GM23248 (cell line): ENCODE results near the gene CDS2. TPM values are rescaled to one million over a fixed set of nuclear protein-coding genes. Genes with fewer than 3 reads are reported as not detected.

Source experiments
- DNase-seq: peaks from one replicate; pipeline ENCODE4 v3.0.0-alpha.2; 2015
- H2AFZ ChIP-seq: fragments of 200-600 bp; sonication (generic); 2 replicates; pipeline ENCODE4 v1.6.1; 2016; ENCODE audit warnings: antibody characterized with exemption
- H3F3A ChIP-seq: fragments of 200-600 bp; sonication (generic); 2 replicates; pipeline ENCODE4 v1.6.1; 2016; ENCODE audit warnings: mild to moderate bottlenecking, antibody characterized with exemption, mixed run types; ENCODE audit not compliant: insufficient read depth
- H3K27ac ChIP-seq: fragments of 200-600 bp; sonication (generic); 2 replicates; pipeline ENCODE4 v1.5.1; 2016; ENCODE audit warnings: mild to moderate bottlenecking
- H3K27me3 ChIP-seq: fragments of 200-600 bp; sonication (generic); replicated peaks from 2 replicates; pipeline ENCODE4 v1.6.1; 2016; ENCODE audit warnings: mild to moderate bottlenecking; ENCODE audit not compliant: insufficient read depth
- H3K36me3 ChIP-seq: fragments of 200-600 bp; sonication (generic); 2 replicates; pipeline ENCODE4 v1.6.1; 2016; ENCODE audit warnings: low read depth, mild to moderate bottlenecking
- H3K4me1 ChIP-seq: fragments of 200-600 bp; sonication (generic); 2 replicates; pipeline ENCODE4 v1.6.1; 2016; ENCODE audit warnings: mild to moderate bottlenecking; ENCODE audit not compliant: insufficient read depth
- H3K4me2 ChIP-seq: fragments of 200-600 bp; sonication (generic); one replicate; pipeline ENCODE4 v1.6.1; 2016; ENCODE audit warnings: mild to moderate bottlenecking; ENCODE audit not compliant: unreplicated experiment
- H3K4me3 ChIP-seq: fragments of 200-600 bp; sonication (generic); 2 replicates; pipeline ENCODE4 v1.5.1; 2016; ENCODE audit warnings: mild to moderate bottlenecking
- H3K79me2 ChIP-seq: fragments of 200-600 bp; sonication (generic); 2 replicates; pipeline ENCODE4 v1.6.1; 2016; ENCODE audit warnings: mild to moderate bottlenecking; ENCODE audit not compliant: insufficient read depth
- H3K9ac ChIP-seq: fragments of 200-600 bp; sonication (generic); 2 replicates; pipeline ENCODE4 v1.6.1; 2016; ENCODE audit warnings: mild to moderate bottlenecking
- H3K9me2 ChIP-seq: fragments of 200-600 bp; sonication (generic); 2 replicates; pipeline ENCODE4 v1.6.1; 2016; ENCODE audit warnings: mixed run types, mild to moderate bottlenecking, moderate library complexity; ENCODE audit not compliant: insufficient read depth
- H3K9me3 ChIP-seq: fragments of 200-600 bp; sonication (generic); one replicate; pipeline ENCODE4 v1.6.1; 2017; ENCODE audit warnings: low read depth
- H4K20me1 ChIP-seq: fragments of 200-600 bp; sonication (generic); 2 replicates; pipeline ENCODE4 v1.6.0; 2016; ENCODE audit not compliant: insufficient read depth
- EZH2 ChIP-seq: fragments of 200-600 bp; sonication (generic); IDR thresholded peaks from 2 replicates; pipeline ENCODE4 v1.6.1; 2018; ENCODE audit warnings: antibody characterized with exemption, mild to moderate bottlenecking; ENCODE audit not compliant: insufficient read depth, poor library complexity, severe bottlenecking
- EZH2phosphoT487 ChIP-seq: fragments of 200-600 bp; sonication (generic); IDR thresholded peaks from 2 replicates; pipeline ENCODE4 v1.6.1; 2018; ENCODE audit warnings: antibody characterized with exemption, moderate library complexity, mild to moderate bottlenecking, low read depth; ENCODE audit not compliant: insufficient read depth
- WGBS, 2 experiments: methylation state at CpG; one replicate each; pipeline ENCODE4 v1.1.6; 2015 to 2017; ENCODE audit warnings: low lambda C conversion rate in 2 of 2, low coverage in 1 of 2; ENCODE audit errors: missing lambda C conversion rate in 2 of 2; 5-methylcytosine and 5-hydroxymethylcytosine counted together
- in situ Hi-C: fragments of 300-500 bp; cut with MboI; formaldehyde crosslinking; loops from 2 replicates; pipeline ENCODE4 v1.15.0; 2020
- polyA plus RNA-seq: library from polyadenylated mRNA; unstranded; fragments of >200 nt; fragmentation: Nextera tagmentation; extraction: Ambion mirVana; gene quantifications from 2 replicates; pipeline ENCODE4 v1.2.1, GENCODE V29; 2016
- total RNA-seq: library from RNA; depleted of rRNA; stranded (reverse); fragments of >200 nt; shearing (Covaris generic); gene quantifications from 2 replicates; pipeline ENCODE4 v1.2.3, GENCODE V29; 2014

CDS2 gene
- total and polyA plus RNA-seq, 2 experiments from 2014 or later, result 29.4 to 31.6 TPM

DNA sequence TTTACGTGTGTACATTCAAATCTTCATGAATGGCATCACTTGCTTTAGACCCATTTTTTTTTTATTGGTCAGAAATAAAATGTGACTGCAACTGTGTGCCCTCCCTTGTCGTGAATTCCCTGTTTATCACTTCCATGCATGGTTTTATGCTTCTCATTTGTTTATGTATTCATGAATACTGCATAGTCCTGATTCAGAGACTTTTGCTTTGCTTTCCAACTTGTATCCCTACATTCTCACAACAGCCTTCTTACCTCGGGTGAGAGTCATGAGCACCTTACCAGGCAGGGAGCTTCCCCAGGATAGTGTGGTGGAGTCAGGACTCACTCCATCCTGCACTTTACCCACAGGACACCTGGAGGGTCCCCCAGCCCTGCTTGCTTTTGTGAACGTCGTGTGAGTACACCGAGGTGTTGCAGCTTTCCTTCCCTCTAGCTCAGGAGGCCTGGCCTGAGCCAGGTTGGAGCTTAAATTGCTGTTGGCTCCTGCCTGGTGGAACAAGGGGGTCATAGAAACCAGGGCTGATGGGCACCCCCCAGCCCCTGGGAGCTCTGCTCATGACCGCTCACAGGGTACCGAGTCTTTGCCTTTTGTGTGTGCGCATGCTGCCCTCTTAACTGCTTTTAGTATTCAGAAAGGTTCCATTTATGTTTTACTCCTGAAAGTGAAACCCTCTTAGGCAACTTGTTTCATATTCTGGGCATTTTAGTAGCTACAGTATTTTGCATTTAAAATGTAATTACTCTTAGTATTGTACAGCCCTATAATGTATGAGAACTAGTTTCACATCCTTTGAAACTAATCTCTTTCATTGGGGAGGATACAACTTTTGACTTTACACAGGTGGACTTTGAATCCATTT lies 66.0 kb downstream of the CDS2 start:
- Histone ChIP-seq H3K9ac (no peak overlapping the region), H3K9me3 (no peaks in the 10 kb centered on the region), H3K4me3 (no peak overlapping the region), H3K27me3 (no peaks in the 10 kb centered on the region), H3F3A (no peaks in the 10 kb centered on the region), H3K9me2 (no peaks in the 10 kb centered on the region), H2AFZ (no peak overlapping the region), H3K27ac (no peak overlapping the region), H3K4me2 (no peak overlapping the region), H3K4me1 (peaks cover 8% of the 10 kb centered on the region; the same call in 1 of the 2 replicates), H4K20me1 (no peaks in the 10 kb centered on the region), H3K79me2 (no peaks in the 10 kb centered on the region), H3K36me3 (0 out of 2 replicates have a peak, but pooled peaks cover 5% of the 10 kb centered on the region)
- 68 to 72% methylated on average over 9 of the region's 9 CpGs for WGBS, 2 experiments
- DNase-seq, result no peak
- TF ChIP-seq EZH2 (no peak), EZH2phosphoT487 (no peak)
- in situ Hi-C loops, result no loop called here

DNA sequence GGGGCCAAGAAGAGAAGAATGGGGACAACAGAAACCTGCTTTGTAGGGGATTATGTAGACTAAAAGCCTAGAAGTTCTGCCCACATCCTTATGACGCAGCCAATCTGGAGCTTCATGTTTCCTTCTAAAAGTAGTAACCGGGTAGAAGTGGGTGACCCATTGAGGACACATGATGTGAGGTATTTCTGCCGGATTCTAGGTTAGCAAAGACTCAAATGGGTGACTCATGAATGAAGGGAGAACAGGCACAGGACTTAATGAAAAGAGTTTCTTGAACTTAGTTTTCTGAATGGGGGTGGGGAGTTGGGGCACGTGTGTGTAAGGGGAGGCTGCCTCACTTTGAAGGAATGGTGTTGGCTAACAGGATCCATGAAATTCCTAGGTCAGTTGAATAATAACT lies 68.8 kb downstream of the CDS2 start:
- WGBS, 2 experiments, result 64 to 75% methylated on average over 4 of the region's 4 CpGs
- Histone ChIP-seq H3K36me3 (no peaks in the 10 kb centered on the region), H3K4me2 (no peak overlapping the region), H3K9ac (no peak overlapping the region), H3K27ac (no peak overlapping the region), H3F3A (no peaks in the 10 kb centered on the region), H3K79me2 (no peaks in the 10 kb centered on the region), H3K27me3 (no peaks in the 10 kb centered on the region), H3K4me1 (peaks cover 8% of the 10 kb centered on the region; the same call in 1 of the 2 replicates), H2AFZ (no peak overlapping the region), H3K4me3 (no peak overlapping the region), H4K20me1 (no peaks in the 10 kb centered on the region), H3K9me3 (no peaks in the 10 kb centered on the region), H3K9me2 (no peaks in the 10 kb centered on the region)
- TF ChIP-seq EZH2phosphoT487 (no peak), EZH2 (no peak)
- in situ Hi-C loops, result no loop called here
- peak; percentile 69 for DNase-seq

DNA sequence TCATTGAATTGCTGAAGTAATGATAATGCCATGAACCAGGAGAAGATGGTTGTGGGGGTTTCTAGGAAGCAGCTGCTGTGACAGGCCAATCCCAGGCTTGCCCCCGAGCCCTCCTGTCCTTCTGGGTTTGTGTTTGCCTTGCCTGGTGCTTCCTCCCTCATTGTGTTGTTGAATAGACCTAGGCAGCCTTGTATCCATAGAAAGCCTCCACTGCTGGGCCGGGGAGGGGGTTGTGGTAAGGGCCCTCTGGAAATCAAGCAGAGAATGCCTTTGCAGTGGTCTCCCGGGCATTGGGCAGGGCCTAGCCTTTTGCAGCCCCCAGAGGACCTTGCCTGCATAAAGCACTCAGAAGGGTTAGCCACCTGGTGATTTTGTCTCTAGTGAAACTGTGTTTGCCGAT lies 69.3 kb downstream of the CDS2 start:
- 87 to 93% methylated on average over 3 to 4 of the region's 4 CpGs for WGBS, 2 experiments
- in situ Hi-C loops, result no loop called here

DNA sequence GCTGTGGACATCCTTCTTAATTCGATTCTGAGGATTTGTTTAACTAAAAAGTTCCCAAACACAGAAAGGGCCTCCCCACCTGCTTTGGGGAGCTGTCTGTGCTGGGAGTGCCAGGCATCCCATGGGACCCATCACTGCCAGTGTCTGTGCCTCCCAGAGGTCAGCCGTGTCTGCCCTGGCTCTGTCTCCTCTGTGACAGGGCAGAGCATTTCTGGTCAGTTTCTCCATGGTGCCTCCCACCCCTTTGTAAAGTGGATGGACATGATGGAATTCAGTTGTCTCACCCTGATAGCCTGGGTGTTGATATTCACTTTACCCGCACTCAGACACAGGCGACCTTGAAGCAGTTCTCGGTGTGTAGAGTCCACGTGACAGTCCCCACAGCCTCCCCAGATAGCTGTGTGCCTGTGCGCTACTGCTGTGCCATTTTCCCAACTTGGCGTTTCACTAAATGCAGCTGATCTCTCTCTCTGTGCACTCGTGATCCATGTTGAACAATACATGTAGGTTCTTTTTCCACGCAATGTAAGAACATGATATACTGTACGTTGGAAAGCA lies 70.5 kb downstream of the CDS2 start:
- no peaks in the 10 kb centered on the region for H4K20me1 ChIP-seq
- H3K79me2 ChIP-seq, result no peaks in the 10 kb centered on the region
- H3K9me3 ChIP-seq, result no peaks in the 10 kb centered on the region
- no peak overlapping the region for H3K4me3 ChIP-seq
- no peaks in the 10 kb centered on the region for H3K27me3 ChIP-seq
- no peak overlapping the region for H3K27ac ChIP-seq
- H3K36me3 ChIP-seq, result no peaks in the 10 kb centered on the region
- no peak overlapping the region for H3K4me2 ChIP-seq
- H3K9me2 ChIP-seq, result no peaks in the 10 kb centered on the region
- no peak overlapping the region for H3K9ac ChIP-seq
- WGBS, 2 experiments, result 81 to 82% methylated on average over 11 of the region's 11 CpGs
- in situ Hi-C loops, result no loop called here
- TF ChIP-seq EZH2phosphoT487 (no peak), EZH2 (no peak)
- H3F3A ChIP-seq, result no peaks in the 10 kb centered on the region
- peaks cover 8% of the 10 kb centered on the region; the same call in 1 of the 2 replicates for H3K4me1 ChIP-seq
- no peak for DNase-seq
- no peak overlapping the region for H2AFZ ChIP-seq

More for the DNA sequence above, 69.3 kb downstream of the CDS2 start:
- H3K4me2 ChIP-seq, result no peak overlapping the region
- TF ChIP-seq EZH2phosphoT487, result no peak
- TF ChIP-seq EZH2, result no peak
- H3K4me1 ChIP-seq, result peaks cover 8% of the 10 kb centered on the region; the same call in 1 of the 2 replicates
- H4K20me1 ChIP-seq, result no peaks in the 10 kb centered on the region
- no peak for DNase-seq
- no peaks in the 10 kb centered on the region for H3K9me3 ChIP-seq
- H3K27ac ChIP-seq, result no peak overlapping the region
- no peaks in the 10 kb centered on the region for H3F3A ChIP-seq
- no peaks in the 10 kb centered on the region for H3K9me2 ChIP-seq
- no peak overlapping the region for H2AFZ ChIP-seq
- H3K79me2 ChIP-seq, result no peaks in the 10 kb centered on the region
- no peaks in the 10 kb centered on the region for H3K36me3 ChIP-seq
- no peaks in the 10 kb centered on the region for H3K27me3 ChIP-seq
- no peak overlapping the region for H3K4me3 ChIP-seq
- H3K9ac ChIP-seq, result no peak overlapping the region
